Iris pigment epithelial cell (primary cell): ENCODE measurements around the gene DST.

Experiments used
- DNase-seq: peaks from one replicate; pipeline ENCODE4 v3.0.0-alpha.2; 2011; ENCODE audit warnings: low read depth

Gene DST

GRCh38 chr6:56434606-56435005 lies 208.1 kb downstream of the DST start:
- no peak for DNase-seq

- DNase-seq = no peak
Measured at GRCh38 chr6:56433119-56433518, 209.6 kb downstream of the DST start.

- DNase-seq = no peak
Measured at GRCh38 chr6:56432194-56432593, 210.5 kb downstream of the DST start.

- DNase-seq = no peak
Measured at GRCh38 chr6:56430629-56431600, 211.8 kb downstream of the DST start.

- no peak for DNase-seq
Measured at GRCh38 chr6:56424542-56425083, 218.1 kb downstream of the DST start.

- DNase-seq = no peak
Measured at GRCh38 chr6:56424064-56424463, 218.6 kb downstream of the DST start.

DNA sequence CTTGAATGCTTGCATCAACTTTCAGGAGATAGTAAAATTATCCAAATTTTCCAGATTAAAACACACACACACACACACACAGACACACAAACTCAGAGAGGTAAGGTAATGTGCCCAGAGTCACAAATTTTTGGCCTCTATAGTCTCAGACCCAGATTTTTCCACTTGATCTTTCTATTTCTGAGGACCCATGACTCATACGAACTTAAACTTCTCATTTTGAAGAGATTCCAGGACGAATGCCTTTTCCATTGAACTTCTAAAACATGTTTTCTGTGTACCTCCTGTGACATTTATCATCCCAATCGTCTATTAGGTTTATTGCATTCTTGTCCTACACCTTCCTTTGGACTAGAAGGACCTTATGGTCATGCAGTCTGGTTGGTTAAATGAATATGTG lies 222.4 kb downstream of the DST start:
- no peak for DNase-seq

DNA sequence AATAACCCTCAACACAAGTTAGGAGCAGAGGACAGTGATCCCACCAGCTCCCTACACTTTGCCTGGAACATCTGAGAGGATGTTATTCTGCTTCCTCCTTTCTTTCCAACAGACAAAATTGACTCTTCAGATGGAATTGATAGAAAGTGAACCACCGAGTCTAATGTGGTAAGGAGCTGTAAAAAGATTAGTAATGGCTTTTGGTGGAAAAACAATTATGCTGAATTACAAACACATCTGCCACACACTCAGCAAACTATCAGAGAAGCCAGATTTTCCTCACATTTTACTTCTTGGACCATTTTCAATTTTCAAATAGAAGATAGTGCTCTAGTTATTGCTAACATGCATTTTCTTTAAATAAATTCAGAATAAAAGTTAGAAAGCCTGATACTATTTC lies 223.5 kb downstream of the DST start:
- DNase-seq = no peak

DNA sequence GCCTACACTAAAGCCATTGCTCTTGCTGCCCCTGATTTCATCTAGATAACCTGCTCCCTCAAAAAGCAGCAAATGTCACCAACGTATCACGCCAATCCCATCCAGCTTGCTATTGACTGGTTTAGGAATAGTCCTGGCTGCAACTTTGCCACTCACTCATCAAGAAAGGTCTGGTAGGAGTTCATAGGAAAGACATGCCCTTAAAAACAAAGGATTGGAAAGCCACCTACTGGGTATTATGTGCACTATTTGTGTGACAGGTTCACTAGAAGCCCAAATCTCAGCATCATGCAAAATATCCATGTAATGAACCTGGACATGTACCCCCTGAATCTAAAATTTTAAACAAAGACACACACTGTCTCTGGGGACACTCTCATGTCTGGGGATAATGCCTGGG lies 224.9 kb downstream of the DST start:
- no peak for DNase-seq

GRCh38 chr6:56416247-56416646 lies 226.4 kb downstream of the DST start:
- DNase-seq = no peak

GRCh38 chr6:56408976-56409375 lies 233.7 kb downstream of the DST start:
- DNase-seq = no peak
